GM18526 (cell line): ENCODE results near the gene SMURF1.

ENCODE experiments used
- POLR2A ChIP-seq: IDR thresholded peaks from 3 replicates; pipeline ENCODE4 v1.6.1; 2011; ENCODE audit not compliant: insufficient read length; ENCODE audit errors: extremely low read depth

SMURF1 gene

DNA sequence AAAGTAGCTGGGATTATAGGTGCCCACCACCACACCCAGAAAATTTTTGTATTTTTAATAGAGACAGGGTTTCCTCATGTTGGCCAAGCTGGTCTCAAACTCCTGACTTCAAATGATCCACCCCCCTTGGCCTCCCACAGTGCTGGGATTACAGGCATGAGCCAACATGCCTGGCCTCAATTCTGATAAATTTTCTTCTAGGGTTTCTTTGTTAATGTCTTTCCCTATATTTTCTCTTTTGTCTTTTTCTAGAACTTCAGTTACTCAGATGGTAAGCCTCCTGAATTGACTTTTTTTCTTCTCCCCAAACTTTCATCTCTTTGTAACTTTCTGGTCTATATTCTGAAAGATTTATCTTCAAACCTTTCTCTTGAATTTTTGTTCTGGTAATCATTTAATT is 12.7 kb upstream of the SMURF1 start:
- TF ChIP-seq POLR2A: no peak

- TF ChIP-seq POLR2A: no peak
Observed at GRCh38 chr7:99155211-99155610, 11.3 kb upstream of the SMURF1 start.

DNA sequence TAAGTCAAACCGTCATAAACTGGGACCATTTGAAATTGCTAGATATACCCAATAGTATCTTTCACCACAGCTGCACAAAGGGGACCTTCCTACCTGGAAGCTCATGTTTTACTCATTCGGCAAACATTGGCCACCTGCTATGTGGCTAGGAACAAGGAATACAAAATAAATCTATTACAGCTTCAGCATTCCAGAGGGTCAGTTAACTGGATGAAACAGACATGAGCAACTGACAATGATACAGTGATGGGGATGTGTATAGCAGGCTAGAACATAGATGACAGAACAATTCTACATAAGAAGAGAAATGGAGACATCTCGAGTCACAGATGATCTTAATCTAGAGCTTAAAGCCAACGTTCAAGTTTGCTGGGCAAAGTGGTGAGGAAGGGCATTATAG is 3.1 kb upstream of the SMURF1 start:
- no peak for TF ChIP-seq POLR2A

GRCh38 chr7:99143521-99143852 is 421 bp downstream of the SMURF1 start:
- no peak for TF ChIP-seq POLR2A

- TF ChIP-seq POLR2A: no peak
Observed at GRCh38 chr7:99142727-99143520, 984 bp downstream of the SMURF1 start.

DNA sequence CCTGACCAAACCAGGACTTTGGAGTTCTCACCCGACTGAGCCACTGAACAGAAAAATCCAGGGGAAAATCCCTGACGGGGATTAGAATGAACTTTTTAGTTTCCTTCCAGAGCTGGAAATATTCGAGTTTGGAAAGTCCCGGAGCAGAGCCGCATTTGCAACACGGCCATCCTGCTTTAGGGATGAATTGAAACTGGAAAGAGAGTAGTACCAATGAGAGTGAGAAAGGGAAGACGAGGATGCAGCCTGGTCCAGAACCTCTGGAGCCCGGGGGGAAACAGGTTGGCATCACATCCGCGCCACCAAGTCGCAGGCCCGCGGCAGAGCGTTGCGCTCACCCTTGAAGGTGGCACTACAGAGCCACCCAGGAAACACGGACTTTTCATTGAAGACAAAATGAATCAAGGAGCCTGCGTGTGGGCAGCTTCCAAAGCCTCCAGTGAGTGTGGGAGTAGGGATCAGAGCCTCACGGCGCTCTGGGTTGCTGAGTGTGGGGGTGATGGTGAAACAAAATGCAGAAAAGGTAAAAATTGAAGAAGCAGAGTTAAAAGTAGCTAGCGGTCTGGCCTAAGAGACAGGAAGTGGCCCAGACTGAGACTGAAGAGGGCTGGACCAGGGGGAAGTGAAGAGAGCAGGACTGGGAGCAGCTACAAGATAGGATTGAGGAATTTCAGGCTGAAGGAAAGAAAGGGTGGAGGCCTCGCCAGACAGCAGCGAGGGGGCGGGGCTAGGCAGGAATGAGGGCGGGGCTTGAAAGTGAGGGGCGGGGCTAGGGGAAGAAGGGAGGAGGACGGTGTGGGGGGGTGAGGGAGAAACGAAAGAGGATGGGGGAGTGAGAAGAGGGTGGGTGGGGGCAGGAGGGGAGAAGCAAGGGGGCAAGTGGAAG is 1.8 kb downstream of the SMURF1 start:
- no peak for TF ChIP-seq POLR2A

- TF ChIP-seq POLR2A: no peak
Observed at GRCh38 chr7:99141334-99141733, 2.6 kb downstream of the SMURF1 start.

- TF ChIP-seq POLR2A: no peak
Observed at GRCh38 chr7:99140813-99141212, 3.1 kb downstream of the SMURF1 start.

DNA sequence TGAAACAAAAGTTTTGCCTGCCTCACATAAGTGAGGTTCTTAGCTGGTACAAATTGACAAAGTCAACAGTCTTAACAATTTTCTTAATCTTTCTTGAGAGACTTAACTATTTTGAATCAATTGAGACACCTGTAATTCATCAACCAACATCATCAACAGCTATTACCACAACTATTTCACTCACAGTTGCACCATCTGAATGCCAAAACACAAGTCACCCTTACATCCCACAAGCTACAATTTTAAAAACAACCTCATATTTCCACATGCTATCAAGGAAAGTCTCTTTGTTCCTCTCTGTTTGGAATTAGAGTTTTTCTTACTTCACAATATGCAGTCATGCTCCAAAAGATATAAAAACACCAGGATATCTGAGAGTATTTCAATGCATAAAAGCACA is 4.9 kb downstream of the SMURF1 start:
- no peak for TF ChIP-seq POLR2A

DNA sequence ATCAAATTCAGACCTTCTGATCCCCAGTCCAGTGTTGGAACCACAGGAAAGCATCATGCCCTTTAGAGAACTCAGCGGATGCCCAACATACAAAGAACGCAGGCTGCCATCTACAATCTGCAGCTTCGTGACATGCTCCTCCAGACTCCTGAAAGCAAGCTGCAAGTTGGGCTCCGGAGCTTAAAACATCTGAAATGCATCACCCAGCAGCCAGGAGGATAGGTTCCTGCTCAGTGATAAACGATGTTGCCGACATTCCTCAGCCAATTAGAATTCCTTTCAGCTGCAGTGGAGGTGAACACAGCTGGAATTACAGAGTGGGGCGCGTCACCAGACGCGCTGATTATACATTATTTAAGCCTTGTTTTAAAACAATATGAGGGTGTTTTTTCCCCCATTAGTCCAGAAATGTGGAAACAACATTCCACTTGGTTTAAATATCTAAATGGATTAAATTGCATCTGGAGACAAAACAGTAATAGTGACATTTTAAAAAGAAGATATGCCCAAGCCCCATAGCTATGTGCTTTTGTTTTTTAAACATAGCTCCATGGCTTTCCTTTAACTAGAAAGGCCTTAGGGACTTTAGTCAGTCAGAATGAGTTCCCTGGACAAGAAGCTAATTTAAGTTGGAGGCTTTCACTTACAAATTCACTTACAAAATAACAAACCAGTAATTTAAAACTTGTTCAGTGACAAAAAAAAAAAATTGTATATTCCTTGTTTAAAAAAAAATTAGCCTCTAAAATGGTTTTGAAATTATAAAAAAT is 6.3 kb downstream of the SMURF1 start:
- no peak for TF ChIP-seq POLR2A

DNA sequence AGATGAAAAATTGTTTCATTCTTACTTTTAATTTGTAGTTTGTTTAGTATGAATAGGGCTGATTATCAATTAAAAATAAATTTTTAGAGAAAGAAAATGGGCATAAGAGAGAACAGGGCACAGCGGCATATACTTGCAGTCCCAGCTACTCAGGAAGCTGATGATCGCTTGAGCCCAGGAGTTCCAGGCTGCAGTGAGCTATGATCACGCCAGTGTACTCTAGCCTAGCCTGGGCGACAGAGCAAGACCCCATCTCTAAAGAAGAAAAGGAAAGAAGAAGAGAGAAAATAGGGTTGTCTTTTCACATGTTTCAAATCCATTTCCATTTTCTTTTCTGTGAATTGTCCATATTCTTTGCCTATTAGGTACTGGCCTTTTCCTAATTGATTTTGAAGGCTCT is 8.0 kb downstream of the SMURF1 start:
- TF ChIP-seq POLR2A: no peak

- no peak for TF ChIP-seq POLR2A
Observed at GRCh38 chr7:99133766-99134564, 9.9 kb downstream of the SMURF1 start.

GRCh38 chr7:99132595-99133321 is 11.2 kb downstream of the SMURF1 start:
- no peak for TF ChIP-seq POLR2A

DNA sequence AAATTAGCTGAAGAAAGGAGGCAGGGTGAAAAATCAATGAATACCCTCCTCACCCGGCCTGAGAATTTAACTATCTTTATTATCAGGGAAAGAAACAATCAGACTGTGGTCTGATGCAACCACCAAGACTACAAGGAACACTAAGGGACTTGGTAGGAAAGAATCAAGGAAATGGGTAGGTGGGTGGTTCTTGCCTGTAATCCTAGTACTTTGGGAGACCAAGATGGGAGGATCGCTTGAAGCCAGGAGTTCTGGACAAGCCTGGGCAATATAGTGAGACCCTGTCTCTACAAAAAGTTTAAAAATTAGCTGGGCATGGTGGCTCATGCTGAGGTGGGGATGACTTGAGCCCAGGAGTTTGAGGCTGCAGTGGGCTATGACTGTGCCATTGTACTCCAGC is 12.6 kb downstream of the SMURF1 start:
- TF ChIP-seq POLR2A: no peak
